Hematopoietic multipotent progenitor cell (in vitro differentiated cells): Measurements from ENCODE around the gene RAD51AP2. TPM values are rescaled to one million over a fixed set of nuclear protein-coding genes. Genes with fewer than 3 reads are reported as not detected.
A peak's percentile ranks its signal among the peaks of the same experiment; 100 is the strongest.
"Not testable (repeated sequence)": the region's sequence is repeated elsewhere in the genome, so short reads cannot be mapped to it uniquely, and the experiment has no call there.

ENCODE experiments used
- DNase-seq, 3 donors: peaks; one replicate each; pipeline ENCODE4 v3.0.0-alpha.2; 2011 to 2015; ENCODE audit warnings: low read depth in 2 of 3, low spot score in 2 of 3
- total RNA-seq: library from RNA; depleted of rRNA; stranded (reverse); fragments of >200 nt; gene quantifications from one replicate; pipeline ENCODE4 v1.2.3, GENCODE V29; 2012

Gene RAD51AP2
- total RNA-seq, 1 donor, result not detected

- DNase-seq, result peak in 1 of 3 donors; percentile 25
These were observed 20.0 kb upstream of the RAD51AP2 start for GRCh38 chr2:17538022-17538843.

- no peak for DNase-seq
These were observed 18.2 kb upstream of the RAD51AP2 start for GRCh38 chr2:17536416-17536815.

- no peak for DNase-seq
These were observed 15.3 kb upstream of the RAD51AP2 start for GRCh38 chr2:17533546-17533945.

- no peak for DNase-seq
These were observed 11.5 kb upstream of the RAD51AP2 start for GRCh38 chr2:17529771-17530170.

- DNase-seq, result no peak
These were observed 4.1 kb upstream of the RAD51AP2 start for GRCh38 chr2:17522303-17522702.

GRCh38 chr2:17521621-17522020 is 3.4 kb upstream of the RAD51AP2 start:
- no peak for DNase-seq

- DNase-seq, result peak in 1 of 3 donors; percentile 10
These were observed 2.5 kb upstream of the RAD51AP2 start for GRCh38 chr2:17520761-17521160.

GRCh38 chr2:17519486-17519885 is 1.2 kb upstream of the RAD51AP2 start:
- no peak for DNase-seq

- no peak for DNase-seq
These were observed 594 bp downstream of the RAD51AP2 start for GRCh38 chr2:17517481-17518211.

- no peak for DNase-seq
These were observed 2.6 kb downstream of the RAD51AP2 start for GRCh38 chr2:17515652-17516051.

GRCh38 chr2:17506736-17507616 is 11.3 kb downstream of the RAD51AP2 start:
- DNase-seq, result no peak

- DNase-seq, result no peak
These were observed 20.5 kb downstream of the RAD51AP2 start for GRCh38 chr2:17497718-17498117.

- no peak for DNase-seq
These were observed 22.6 kb downstream of the RAD51AP2 start for GRCh38 chr2:17495590-17495989.

GRCh38 chr2:17490165-17490564 is 28.1 kb downstream of the RAD51AP2 start:
- DNase-seq, result not testable (repeated sequence)

GRCh38 chr2:17488610-17489009 is 29.6 kb downstream of the RAD51AP2 start:
- DNase-seq, result not testable (repeated sequence)

- DNase-seq, result no peak
These were observed 34.7 kb downstream of the RAD51AP2 start for GRCh38 chr2:17483496-17483895.

GRCh38 chr2:17482651-17483050 is 35.6 kb downstream of the RAD51AP2 start:
- DNase-seq, result no peak

GRCh38 chr2:17479875-17480274 is 38.4 kb downstream of the RAD51AP2 start:
- DNase-seq, result no peak

- no peak for DNase-seq
These were observed 41.4 kb downstream of the RAD51AP2 start for GRCh38 chr2:17476830-17477229.

- DNase-seq, result no peak
These were observed 42.2 kb downstream of the RAD51AP2 start for GRCh38 chr2:17476064-17476463.

GRCh38 chr2:17475286-17475685 is 43.0 kb downstream of the RAD51AP2 start:
- no peak for DNase-seq
